Peyer's patch (tissue), 4 donors: Measurements from ENCODE around the gene VTN. TPM values are rescaled to one million over a fixed set of nuclear protein-coding genes. Genes with fewer than 3 reads are reported as not detected.

Experiments used
- DNase-seq, 3 donors: peaks; one replicate each; pipeline ENCODE4 v3.0.0-alpha.2; 2017 to 2019
- H3K27ac ChIP-seq, 4 donors: fragments of 200-600 bp; sonication (generic); one replicate each; pipeline ENCODE4 v1.5.1; 2016 to 2019
- H3K27me3 ChIP-seq, 2 donors: fragments of 200-600 bp; sonication (generic); one replicate each; pipeline ENCODE4 v1.5.1; 2019
- H3K36me3 ChIP-seq, 3 donors: fragments of 200-600 bp; sonication (generic); one replicate each; pipeline ENCODE4 v1.5.1; 2016 to 2019
- H3K4me1 ChIP-seq, 4 donors: fragments of 200-600 bp; sonication (generic); one replicate each; pipeline ENCODE4 v1.5.1; 2016 to 2019
- H3K4me3 ChIP-seq, 4 donors: fragments of 200-600 bp; sonication (generic); 1 replicate in 3 of 4; 2 replicates in 1 of 4; pipeline ENCODE4 v1.5.1; 2016 to 2019; ENCODE audit warnings: mild to moderate bottlenecking in 1 of 4
- H3K9me3 ChIP-seq, 4 donors: fragments of 200-600 bp; sonication (generic); one replicate each; pipeline ENCODE4 v1.5.1; 2016 to 2019; ENCODE audit warnings: mild to moderate bottlenecking in 1 of 4
- POLR2A ChIP-seq, 2 donors: fragments of 450-650 bp; IDR thresholded peaks; one replicate each; pipeline ENCODE4 v1.5.1; 2017; ENCODE audit warnings: antibody characterized with exemption in 2 of 2, mild to moderate bottlenecking in 2 of 2, moderate library complexity in 2 of 2
- total RNA-seq, 4 donors: library from RNA; depleted of rRNA; stranded (reverse); fragments of >200 nt; gene quantifications; one replicate each; pipeline ENCODE4 v1.1.0, GENCODE V29; 2016
- TF ChIP-seq, protein P1 (sequence below), 6 experiments: fragments of 450-650 bp in 4 of 6; fragments of 200-600 bp in 2 of 6; sonication (generic) in 1 of 6; IDR thresholded peaks; one replicate each; pipeline ENCODE4 v1.5.1; 2017 to 2019; ENCODE audit warnings: antibody characterized with exemption in 6 of 6, mild to moderate bottlenecking in 3 of 6, moderate library complexity in 1 of 6

Gene VTN
- total RNA-seq, 4 donors from 2014 or later = 0.57 TPM; not detected in 3

DNA sequence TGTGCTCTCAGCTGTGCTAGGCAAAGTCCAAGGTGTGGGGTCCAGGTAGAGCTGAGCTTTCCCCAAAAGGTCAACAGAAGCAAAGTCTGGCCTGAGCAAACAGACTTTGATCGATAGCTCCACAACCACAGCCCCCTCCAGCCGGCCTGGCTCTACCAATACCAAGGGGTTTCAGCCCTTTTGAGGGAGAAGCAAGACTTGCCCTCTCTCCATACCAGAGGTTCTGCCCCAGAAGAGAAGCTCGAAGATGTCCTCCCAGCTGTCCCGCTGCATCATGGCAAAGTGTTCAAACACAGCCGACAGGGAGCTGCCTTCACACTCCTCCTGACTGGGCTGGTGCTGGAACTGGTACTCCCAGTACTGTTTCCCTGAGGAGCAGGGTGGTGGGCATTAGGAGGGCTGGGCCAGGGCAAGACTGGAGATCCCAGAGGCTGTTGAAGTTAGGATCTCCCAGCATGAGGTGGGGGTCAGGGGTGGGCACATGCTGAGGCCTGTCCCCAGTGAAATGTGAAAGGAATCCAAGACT, 1.7 kb downstream of the VTN start:
- Histone ChIP-seq H3K4me3 (no peak overlapping the region), H3K4me1 (peaks cover 0 to 33% (median 3%) of the 10 kb centered on the region in 4 donors), H3K27ac (no peak overlapping the region), H3K9me3 (no peaks in the 10 kb centered on the region), H3K36me3 (peaks cover 0 to 11% (median 0%) of the 10 kb centered on the region in 3 donors), H3K27me3 (no peaks in the 10 kb centered on the region)
- TF ChIP-seq POLR2A (IDR thresholded peaks at IDR 0.05) = no peak
- DNase-seq = peak in 1 of 3 donors; percentile 35

DNA sequence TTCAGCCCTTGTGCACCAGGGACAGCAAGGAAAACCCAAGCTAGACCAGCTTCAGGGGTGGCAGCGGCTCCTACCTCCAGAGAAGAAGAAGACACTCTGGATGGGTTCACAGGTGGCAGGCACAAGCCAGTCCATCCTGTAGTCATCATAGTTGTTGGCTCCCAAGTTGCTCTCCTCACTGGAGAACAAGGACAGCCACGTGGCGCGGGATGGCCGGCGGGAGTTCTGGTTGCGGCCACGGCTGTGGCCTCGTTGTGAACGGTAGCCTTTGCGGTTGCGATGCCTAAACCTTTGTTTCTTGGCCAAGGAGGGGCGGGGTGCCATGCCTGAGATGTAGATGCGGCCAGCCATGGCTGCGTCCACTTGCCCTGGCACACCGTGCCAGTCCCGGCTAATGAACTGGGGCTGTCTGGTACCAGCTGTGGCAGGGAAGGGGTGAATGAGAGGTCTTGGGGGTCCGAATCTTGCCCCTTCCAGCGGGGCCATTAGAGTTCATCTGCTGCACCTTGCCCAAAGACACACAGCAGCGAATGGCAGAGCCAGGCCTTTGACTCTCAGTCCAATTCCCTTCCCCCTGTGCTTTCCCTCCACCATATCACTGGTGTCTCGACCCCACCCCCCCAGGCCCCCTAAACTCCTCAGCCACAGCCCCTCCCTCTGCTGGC, 2.3 kb downstream of the VTN start:
- no peak for TF ChIP-seq POLR2A (IDR thresholded peaks at IDR 0.05)
- TF ChIP-seq, protein P1, sequence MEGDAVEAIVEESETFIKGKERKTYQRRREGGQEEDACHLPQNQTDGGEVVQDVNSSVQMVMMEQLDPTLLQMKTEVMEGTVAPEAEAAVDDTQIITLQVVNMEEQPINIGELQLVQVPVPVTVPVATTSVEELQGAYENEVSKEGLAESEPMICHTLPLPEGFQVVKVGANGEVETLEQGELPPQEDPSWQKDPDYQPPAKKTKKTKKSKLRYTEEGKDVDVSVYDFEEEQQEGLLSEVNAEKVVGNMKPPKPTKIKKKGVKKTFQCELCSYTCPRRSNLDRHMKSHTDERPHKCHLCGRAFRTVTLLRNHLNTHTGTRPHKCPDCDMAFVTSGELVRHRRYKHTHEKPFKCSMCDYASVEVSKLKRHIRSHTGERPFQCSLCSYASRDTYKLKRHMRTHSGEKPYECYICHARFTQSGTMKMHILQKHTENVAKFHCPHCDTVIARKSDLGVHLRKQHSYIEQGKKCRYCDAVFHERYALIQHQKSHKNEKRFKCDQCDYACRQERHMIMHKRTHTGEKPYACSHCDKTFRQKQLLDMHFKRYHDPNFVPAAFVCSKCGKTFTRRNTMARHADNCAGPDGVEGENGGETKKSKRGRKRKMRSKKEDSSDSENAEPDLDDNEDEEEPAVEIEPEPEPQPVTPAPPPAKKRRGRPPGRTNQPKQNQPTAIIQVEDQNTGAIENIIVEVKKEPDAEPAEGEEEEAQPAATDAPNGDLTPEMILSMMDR (IDR thresholded peaks at IDR 0.05) = no peak
- no peak overlapping the region for H3K4me3 ChIP-seq
- no peaks in the 10 kb centered on the region for H3K27me3 ChIP-seq
- H3K9me3 ChIP-seq = no peaks in the 10 kb centered on the region
- peak in 1 of 3 donors; percentile 36 for DNase-seq
- no peak overlapping the region for H3K27ac ChIP-seq
- peaks cover 0 to 28% (median 3%) of the 10 kb centered on the region in 4 donors for H3K4me1 ChIP-seq
- H3K36me3 ChIP-seq = peaks cover 0 to 17% (median 0%) of the 10 kb centered on the region in 3 donors

DNA sequence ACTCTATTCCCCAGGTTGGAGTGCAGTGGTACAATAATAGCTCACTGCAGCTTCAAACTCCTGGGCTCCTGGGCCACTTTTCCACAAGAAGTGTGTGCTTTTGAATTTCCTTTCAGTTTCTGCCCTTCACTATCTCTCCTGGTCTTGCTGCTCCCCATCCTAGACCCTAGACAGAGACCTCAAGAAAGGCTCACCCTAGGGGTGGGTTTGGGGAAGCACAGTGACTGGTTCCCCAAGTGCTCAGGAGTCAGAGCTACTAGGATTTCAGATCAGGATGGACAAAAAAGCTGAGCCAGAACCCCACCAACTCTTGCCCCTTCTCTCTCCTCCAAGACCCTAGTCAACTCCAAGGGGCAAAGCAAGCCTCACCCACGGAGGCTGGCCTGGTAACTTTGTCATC, 3.5 kb downstream of the VTN start:
- TF ChIP-seq POLR2A (IDR thresholded peaks at IDR 0.05) = no peak
- TF ChIP-seq, protein P1 (IDR thresholded peaks at IDR 0.05) = no peak
- Histone ChIP-seq H3K4me1 (peaks cover 0 to 17% (median 0%) of the 10 kb centered on the region in 4 donors), H3K9me3 (no peaks in the 10 kb centered on the region), H3K4me3 (no peak overlapping the region), H3K36me3 (peaks cover 0 to 29% (median 0%) of the 10 kb centered on the region in 3 donors), H3K27ac (no peak overlapping the region), H3K27me3 (no peaks in the 10 kb centered on the region)
- DNase-seq = peak in 1 of 3 donors; percentile 25

DNA sequence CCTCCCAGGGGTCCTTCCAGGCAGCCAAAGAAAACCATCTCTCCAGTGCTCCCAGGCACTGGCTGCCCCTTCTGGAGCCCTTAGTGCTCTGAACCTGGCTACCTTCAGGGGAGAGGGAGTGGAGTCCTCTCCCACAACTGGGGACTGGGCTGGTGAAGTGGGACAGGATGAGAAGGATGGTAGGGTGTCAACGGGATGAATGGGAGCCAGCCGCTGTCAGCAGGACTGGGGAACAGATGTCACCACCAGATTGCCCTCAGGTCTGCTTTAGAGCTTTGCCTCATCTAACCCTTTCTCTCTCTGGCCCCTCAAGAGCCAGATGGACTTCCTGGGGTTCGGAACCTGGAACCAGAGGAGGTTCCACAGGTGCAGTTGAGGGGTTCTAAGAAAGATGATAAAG, 4.6 kb downstream of the VTN start:
- Histone ChIP-seq H3K27ac (no peak overlapping the region), H3K27me3 (no peaks in the 10 kb centered on the region), H3K4me3 (no peak overlapping the region), H3K9me3 (no peaks in the 10 kb centered on the region), H3K4me1 (peaks cover 0 to 6% (median 0%) of the 10 kb centered on the region in 4 donors), H3K36me3 (peaks cover 0 to 40% (median 5%) of the 10 kb centered on the region in 3 donors)
- TF ChIP-seq POLR2A (IDR thresholded peaks at IDR 0.05) = no peak
- TF ChIP-seq, protein P1 (IDR thresholded peaks at IDR 0.05) = no peak
- DNase-seq = no peak

DNA sequence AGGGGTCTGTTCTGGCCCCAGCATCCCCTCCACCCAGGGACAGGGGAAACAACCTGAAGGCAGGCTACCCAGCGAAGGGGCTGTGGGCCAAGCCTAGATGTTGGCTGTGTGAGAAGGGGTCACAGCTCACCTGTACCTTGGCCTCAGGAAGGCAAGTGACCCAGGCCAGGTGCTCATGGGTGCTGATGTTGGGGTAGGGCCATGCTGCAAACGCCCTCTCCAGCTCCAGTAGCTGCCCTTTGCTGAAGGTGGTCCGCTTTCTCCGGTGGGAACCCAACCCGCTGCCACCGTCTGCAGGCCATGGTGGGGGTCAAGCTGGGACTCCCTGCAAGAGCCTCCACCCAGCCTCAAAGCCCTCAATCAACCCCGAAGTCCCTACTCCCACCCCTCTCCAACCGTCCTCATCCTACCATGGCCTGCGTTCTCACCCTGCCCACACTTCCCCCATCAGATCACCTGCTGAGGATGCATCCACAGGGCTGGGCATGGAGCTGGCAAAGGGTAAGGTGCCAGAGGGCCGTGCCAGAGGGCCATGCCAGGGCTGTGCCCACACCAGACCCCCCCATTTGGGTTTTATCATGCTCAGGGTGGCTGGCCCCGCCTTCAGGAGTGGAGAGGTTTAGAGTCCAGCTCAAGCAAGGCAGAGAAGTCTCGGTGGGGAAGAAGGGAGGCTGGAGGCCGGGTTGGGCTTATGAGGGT, 5.3 kb downstream of the VTN start, which contains the start of gene SEBOX:
Gene SEBOX (minus strand): TSS at position 535 of the 699 bp plus-strand sequence. CDS start 48 bp downstream, at position 487.
- Histone ChIP-seq H3K4me3 (no peak within 1 kb of the TSS), H3K27me3 (no peaks in the 10 kb centered on the region), H3K9me3 (no peaks in the 10 kb centered on the region), H3K4me1 (no peaks in the 10 kb centered on the region), H3K27ac (no peak within 1 kb of the TSS), H3K36me3 (peaks cover 0 to 47% (median 10%) of the 10 kb centered on the region in 3 donors)
- TF ChIP-seq POLR2A (IDR thresholded peaks at IDR 0.05) = no peak
- TF ChIP-seq, protein P1 (IDR thresholded peaks at IDR 0.05) = no peak
- peak in 1 of 3 donors; percentile 37 for DNase-seq
